ENCODE results near the gene ADAMTS17.
"Not testable (repeated sequence)": the region's sequence is repeated elsewhere in the genome, so short reads cannot be mapped to it uniquely, and the experiment has no call there.

ADAMTS17 gene

GRCh38 chr15:100075229-100075628 is 266.5 kb downstream of the ADAMTS17 start:
- TF ChIP-seq ZFX (IDR thresholded peaks at IDR 0.05), result no peak
- TF ChIP-seq CTCF (conservative IDR thresholded peaks at IDR 0.05), result no peak

GRCh38 chr15:100073982-100074381 is 267.8 kb downstream of the ADAMTS17 start:
- no peak overlapping the region for H3K27ac ChIP-seq
- TF ChIP-seq ZFX (IDR thresholded peaks at IDR 0.05) (no peak), CTCF (conservative IDR thresholded peaks at IDR 0.05) (no peak)

More at GRCh38 chr15:100075229-100075628, 266.5 kb downstream of the ADAMTS17 start:
- H3K27ac ChIP-seq, result no peak overlapping the region

GRCh38 chr15:100066521-100067280 is 275.1 kb downstream of the ADAMTS17 start:
- not testable (repeated sequence) for H3K27ac ChIP-seq

GRCh38 chr15:100061944-100062343 is 279.8 kb downstream of the ADAMTS17 start:
- no peak for TF ChIP-seq ZFX (IDR thresholded peaks at IDR 0.05)
- no peak for TF ChIP-seq CTCF (conservative IDR thresholded peaks at IDR 0.05)
- no peak overlapping the region for H3K27ac ChIP-seq

- no peak for TF ChIP-seq CTCF (conservative IDR thresholded peaks at IDR 0.05)
- TF ChIP-seq ZFX (IDR thresholded peaks at IDR 0.05), result no peak
- peak overlapping the region; percentile 15; the same call in 1 of the 2 replicates for H3K27ac ChIP-seq
These were observed 281.4 kb downstream of the ADAMTS17 start for GRCh38 chr15:100060276-100060926.

- no peak overlapping the region for H3K27ac ChIP-seq
- TF ChIP-seq CTCF (conservative IDR thresholded peaks at IDR 0.05), result no peak
- TF ChIP-seq ZFX (IDR thresholded peaks at IDR 0.05), result no peak
These were observed 282.3 kb downstream of the ADAMTS17 start for GRCh38 chr15:100059521-100059920.

- no peak overlapping the region for H3K27ac ChIP-seq
- TF ChIP-seq ZFX (IDR thresholded peaks at IDR 0.05), result no peak
- TF ChIP-seq CTCF (conservative IDR thresholded peaks at IDR 0.05), result no peak
These were observed 282.7 kb downstream of the ADAMTS17 start for GRCh38 chr15:100059094-100059493.
